ENCODE measurements around the gene HNRNPA1. TPM values are rescaled to one million over a fixed set of nuclear protein-coding genes. Genes with fewer than 3 reads are reported as not detected.
A peak's percentile ranks its signal among the peaks of the same experiment; 100 is the strongest.

Gene HNRNPA1
- total and polyA plus RNA-seq, 3 experiments from 2014 or later, result 822 to 2,000 (median 1,970) TPM

GRCh38 chr12:54294152-54294952 is 13.8 kb downstream of the HNRNPA1 start:
- Histone ChIP-seq H3K4me3 (ENCODE audit: low read length) (no peak overlapping the region), H3K27ac (ENCODE audit: low read depth, low read length) (peak overlapping the region; percentile 80), H3K9me3 (ENCODE audit: low read length) (no peaks in the 10 kb centered on the region), H3K4me1 (ENCODE audit: insufficient read depth, low read length) (peaks cover 3% of the 10 kb centered on the region), H3K27me3 (ENCODE audit: insufficient read depth, low read length, poor library complexity, severe bottlenecking) (no peaks in the 10 kb centered on the region), H3K36me3 (ENCODE audit: insufficient read depth, low read length) (no peaks in the 10 kb centered on the region)
- CTCF ChIA-PET, result interaction anchor here (0.5 to 2.8 kb wide), 22 partner anchors 10 to 146 kb away, joined by 3 to 21 read pairs (median 4); partner anchors contain the start of gene COPZ1
- POLR2A ChIA-PET, result interaction anchor here (0.6 to 0.7 kb wide), 2 partner anchors 15 to 82 kb away, joined by 5 read pairs; no protein-coding TSS in a partner anchor
- peaks cover 0 to 2% (median 0%) of the 10 kb centered on the region in 3 donors for H3K36me3 Mint-ChIP-seq
- peaks cover 2 to 12% of the 10 kb centered on the region in 2 donors for H3K27me3 Mint-ChIP-seq
- no peak overlapping the region for H3K4me3 Mint-ChIP-seq
- DNase-seq, result peak; percentile 32 to 68 (median 40)
- H3K27ac Mint-ChIP-seq, result peak overlapping the region in 2 of 8 donors; percentile 47 to 74
- H3K9me3 Mint-ChIP-seq, result no peaks in the 10 kb centered on the region
- H3K4me1 Mint-ChIP-seq, result peaks cover 4 to 6% (median 6%) of the 10 kb centered on the region in 3 donors

GRCh38 chr12:54294953-54295566 is 14.5 kb downstream of the HNRNPA1 start:
- no peaks in the 10 kb centered on the region for H3K36me3 ChIP-seq (ENCODE audit: insufficient read depth, low read length)

GRCh38 chr12:54296393-54297099 is 16.0 kb downstream of the HNRNPA1 start:
- no peak overlapping the region for H3K4me3 Mint-ChIP-seq
- DNase-seq, result no peak
- no peaks in the 10 kb centered on the region for H3K9me3 Mint-ChIP-seq
- peaks cover 14% of the 10 kb centered on the region for H3K27me3 ChIP-seq (ENCODE audit: insufficient read depth, low read length, poor library complexity, severe bottlenecking)
- no peaks in the 10 kb centered on the region for H3K9me3 ChIP-seq (ENCODE audit: low read length)
- POLR2A ChIA-PET, result interaction anchor here (0.7 kb wide), 1 partner anchor 16 kb away, joined by 12 read pairs; the partner anchor contains the start of gene HNRNPA1
- H3K4me3 ChIP-seq (ENCODE audit: low read length), result no peak overlapping the region
- H3K4me1 Mint-ChIP-seq, result peaks cover 14 to 16% (median 15%) of the 10 kb centered on the region in 3 donors
- peak overlapping the region; percentile 80 for H3K27ac ChIP-seq (ENCODE audit: low read depth, low read length)
- peak overlapping the region in 2 of 8 donors; percentile 5 to 24 for H3K27ac Mint-ChIP-seq
- H3K4me1 ChIP-seq (ENCODE audit: insufficient read depth, low read length), result peaks cover 8% of the 10 kb centered on the region
- no peaks in the 10 kb centered on the region for H3K36me3 ChIP-seq (ENCODE audit: insufficient read depth, low read length)
- CTCF ChIA-PET, result interaction anchor here (1.2 to 1.6 kb wide), 5 partner anchors 10 to 74 kb away, joined by 3 to 7 read pairs (median 3); partner anchors contain the start of gene COPZ1
- H3K36me3 Mint-ChIP-seq, result no peaks in the 10 kb centered on the region
- H3K27me3 Mint-ChIP-seq, result peaks cover 20 to 34% of the 10 kb centered on the region in 2 donors

More at GRCh38 chr12:54294953-54295566, 14.5 kb downstream of the HNRNPA1 start:
- Histone ChIP-seq H3K27ac (ENCODE audit: low read depth, low read length) (peak overlapping the region; percentile 80), H3K4me1 (ENCODE audit: insufficient read depth, low read length) (peaks cover 3% of the 10 kb centered on the region), H3K27me3 (ENCODE audit: insufficient read depth, low read length, poor library complexity, severe bottlenecking) (peaks cover 1% of the 10 kb centered on the region), H3K4me3 (ENCODE audit: low read length) (no peak overlapping the region), H3K9me3 (ENCODE audit: low read length) (no peaks in the 10 kb centered on the region)
- H3K4me3 Mint-ChIP-seq, result no peak overlapping the region
- H3K9me3 Mint-ChIP-seq, result no peaks in the 10 kb centered on the region
- CTCF ChIA-PET, result interaction anchor here (0.5 to 2.8 kb wide), 14 partner anchors 8 to 85 kb away, joined by 3 to 21 read pairs (median 5); partner anchors contain the start of gene COPZ1
- DNase-seq, result no peak
- peaks cover 8 to 19% of the 10 kb centered on the region in 2 donors for H3K27me3 Mint-ChIP-seq
- peaks cover 5 to 6% (median 6%) of the 10 kb centered on the region in 3 donors for H3K4me1 Mint-ChIP-seq
- POLR2A ChIA-PET, result no interaction called here
- no peaks in the 10 kb centered on the region for H3K36me3 Mint-ChIP-seq
- peak overlapping the region in 2 of 8 donors; percentile 24 to 32 for H3K27ac Mint-ChIP-seq

- no peak overlapping the region for H3K4me3 Mint-ChIP-seq
- ChIA-PET POLR2A (no interaction called here), CTCF (interaction anchor here (2.2 kb wide), 1 partner anchor 70 kb away, joined by 9 read pairs; no protein-coding TSS in a partner anchor)
- H3K36me3 Mint-ChIP-seq, result no peaks in the 10 kb centered on the region
- peaks cover 30 to 55% of the 10 kb centered on the region in 2 donors for H3K27me3 Mint-ChIP-seq
- no peak for DNase-seq
- H3K27ac Mint-ChIP-seq, result peak overlapping the region in 1 of 8 donors; percentile 6
- no peaks in the 10 kb centered on the region for H3K9me3 Mint-ChIP-seq
- peaks cover 16 to 35% (median 31%) of the 10 kb centered on the region in 3 donors for H3K4me1 Mint-ChIP-seq
- Histone ChIP-seq H3K27ac (ENCODE audit: low read depth, low read length) (peak overlapping the region; percentile 80), H3K4me3 (ENCODE audit: low read length) (no peak overlapping the region), H3K27me3 (ENCODE audit: insufficient read depth, low read length, poor library complexity, severe bottlenecking) (peaks cover 26% of the 10 kb centered on the region), H3K36me3 (ENCODE audit: insufficient read depth, low read length) (no peaks in the 10 kb centered on the region), H3K9me3 (ENCODE audit: low read length) (no peaks in the 10 kb centered on the region), H3K4me1 (ENCODE audit: insufficient read depth, low read length) (peaks cover 8% of the 10 kb centered on the region)
Observed at GRCh38 chr12:54298904-54299303, 18.4 kb downstream of the HNRNPA1 start.

GRCh38 chr12:54299515-54300224 is 19.1 kb downstream of the HNRNPA1 start:
- POLR2A ChIA-PET, result interaction anchor here (0.9 kb wide), 1 partner anchor 60 kb away, joined by 5 read pairs; no protein-coding TSS in a partner anchor

GRCh38 chr12:54300225-54300731 is 19.8 kb downstream of the HNRNPA1 start:
- Mint-ChIP-seq H3K4me3 (peak overlapping the region in 4 of 7 donors; percentile 29 to 60 (median 50)), H3K27me3 (peaks cover 32 to 61% of the 10 kb centered on the region in 2 donors)

More at GRCh38 chr12:54299515-54300224, 19.1 kb downstream of the HNRNPA1 start:
- DNase-seq, result no peak
- Histone ChIP-seq H3K4me3 (ENCODE audit: low read length) (no peak overlapping the region), H3K36me3 (ENCODE audit: insufficient read depth, low read length) (no peaks in the 10 kb centered on the region), H3K9me3 (ENCODE audit: low read length) (no peaks in the 10 kb centered on the region), H3K27ac (ENCODE audit: low read depth, low read length) (peak overlapping the region; percentile 80), H3K27me3 (ENCODE audit: insufficient read depth, low read length, poor library complexity, severe bottlenecking) (peaks cover 26% of the 10 kb centered on the region), H3K4me1 (ENCODE audit: insufficient read depth, low read length) (peaks cover 8% of the 10 kb centered on the region)
- H3K4me1 Mint-ChIP-seq, result peaks cover 24 to 43% (median 39%) of the 10 kb centered on the region in 3 donors
- CTCF ChIA-PET, result interaction anchor here (2.2 kb wide), 1 partner anchor 69 kb away, joined by 9 read pairs; no protein-coding TSS in a partner anchor
- no peaks in the 10 kb centered on the region for H3K9me3 Mint-ChIP-seq
- no peak overlapping the region for H3K27ac Mint-ChIP-seq
- H3K36me3 Mint-ChIP-seq, result no peaks in the 10 kb centered on the region
- peaks cover 32 to 61% of the 10 kb centered on the region in 2 donors for H3K27me3 Mint-ChIP-seq
- H3K4me3 Mint-ChIP-seq, result peak overlapping the region in 1 of 7 donors; percentile 29

More at GRCh38 chr12:54300225-54300731, 19.8 kb downstream of the HNRNPA1 start:
- no peaks in the 10 kb centered on the region for H3K36me3 ChIP-seq (ENCODE audit: insufficient read depth, low read length)
- H3K27ac Mint-ChIP-seq, result no peak overlapping the region
- no peaks in the 10 kb centered on the region for H3K36me3 Mint-ChIP-seq
- no peaks in the 10 kb centered on the region for H3K9me3 ChIP-seq (ENCODE audit: low read length)
- ChIA-PET POLR2A (interaction anchor here (0.9 kb wide), 1 partner anchor 59 kb away, joined by 5 read pairs; no protein-coding TSS in a partner anchor), CTCF (interaction anchor here (2.2 kb wide), 1 partner anchor 68 kb away, joined by 9 read pairs; no protein-coding TSS in a partner anchor)
- peak overlapping the region; percentile 80 for H3K27ac ChIP-seq (ENCODE audit: low read depth, low read length)
- DNase-seq, result no peak
- no peak overlapping the region for H3K4me3 ChIP-seq (ENCODE audit: low read length)
- H3K4me1 Mint-ChIP-seq, result peaks cover 24 to 44% (median 40%) of the 10 kb centered on the region in 3 donors
- H3K27me3 ChIP-seq (ENCODE audit: insufficient read depth, low read length, poor library complexity, severe bottlenecking), result peaks cover 26% of the 10 kb centered on the region
- H3K4me1 ChIP-seq (ENCODE audit: insufficient read depth, low read length), result peaks cover 8% of the 10 kb centered on the region
- no peaks in the 10 kb centered on the region for H3K9me3 Mint-ChIP-seq

Data from CD8-positive, alpha-beta memory T cell (primary cell).